ENCODE results near the gene SLC2A6.

DNA sequence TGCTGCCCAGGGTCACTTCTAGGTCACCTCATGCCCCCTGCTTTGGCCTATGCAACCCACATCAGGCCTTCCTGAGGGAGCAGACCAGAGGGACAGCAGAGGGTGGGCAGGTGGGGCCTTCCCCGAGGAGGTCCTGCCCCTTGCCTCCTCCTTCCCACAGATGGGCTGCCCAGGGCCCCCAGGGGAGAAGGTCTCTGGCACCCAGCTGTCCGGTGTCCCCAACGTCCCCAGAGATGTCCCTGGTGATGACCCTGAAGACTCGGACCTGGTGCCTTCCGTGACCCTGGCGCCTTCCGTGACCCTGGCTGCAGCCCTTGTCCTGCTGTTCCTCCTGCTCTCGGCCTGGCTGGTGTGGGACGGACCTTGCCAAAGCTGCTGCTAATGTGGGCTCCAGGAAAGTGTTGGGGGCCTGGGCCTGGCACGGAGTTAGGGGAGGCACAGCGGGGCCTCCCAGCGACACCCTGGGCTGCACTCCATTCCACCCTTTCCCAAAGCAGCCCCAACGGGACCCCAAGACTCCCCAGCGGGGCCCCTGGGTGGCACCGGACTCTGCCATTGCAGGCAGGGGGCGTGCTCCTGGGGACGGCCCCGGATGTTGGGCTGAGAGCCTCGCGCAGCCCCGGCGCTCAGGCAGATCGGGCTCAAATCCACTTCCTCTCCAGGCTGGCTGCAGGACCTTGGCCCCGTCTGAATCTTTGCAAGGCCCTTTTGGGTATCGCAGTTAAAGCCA, 6.8 kb upstream of the SLC2A6 start:
- TF ChIP-seq, protein P1, sequence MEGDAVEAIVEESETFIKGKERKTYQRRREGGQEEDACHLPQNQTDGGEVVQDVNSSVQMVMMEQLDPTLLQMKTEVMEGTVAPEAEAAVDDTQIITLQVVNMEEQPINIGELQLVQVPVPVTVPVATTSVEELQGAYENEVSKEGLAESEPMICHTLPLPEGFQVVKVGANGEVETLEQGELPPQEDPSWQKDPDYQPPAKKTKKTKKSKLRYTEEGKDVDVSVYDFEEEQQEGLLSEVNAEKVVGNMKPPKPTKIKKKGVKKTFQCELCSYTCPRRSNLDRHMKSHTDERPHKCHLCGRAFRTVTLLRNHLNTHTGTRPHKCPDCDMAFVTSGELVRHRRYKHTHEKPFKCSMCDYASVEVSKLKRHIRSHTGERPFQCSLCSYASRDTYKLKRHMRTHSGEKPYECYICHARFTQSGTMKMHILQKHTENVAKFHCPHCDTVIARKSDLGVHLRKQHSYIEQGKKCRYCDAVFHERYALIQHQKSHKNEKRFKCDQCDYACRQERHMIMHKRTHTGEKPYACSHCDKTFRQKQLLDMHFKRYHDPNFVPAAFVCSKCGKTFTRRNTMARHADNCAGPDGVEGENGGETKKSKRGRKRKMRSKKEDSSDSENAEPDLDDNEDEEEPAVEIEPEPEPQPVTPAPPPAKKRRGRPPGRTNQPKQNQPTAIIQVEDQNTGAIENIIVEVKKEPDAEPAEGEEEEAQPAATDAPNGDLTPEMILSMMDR (IDR thresholded peaks at IDR 0.05), result no peak
- TF ChIP-seq POLR2A (IDR thresholded peaks at IDR 0.05), result no peak

Data from heart left ventricle (tissue), 13 donors.